HG02588 (cell line): ENCODE measurements around the gene SLC5A4.

ENCODE experiments used
- ATAC-seq: cut with Tn5 transposase; IDR thresholded peaks from one replicate; pipeline ENCODE4 v1.9.1; 2021; ENCODE audit warnings: mild to moderate bottlenecking, moderate library complexity; ENCODE audit not compliant: unreplicated experiment

The SLC5A4 gene

DNA sequence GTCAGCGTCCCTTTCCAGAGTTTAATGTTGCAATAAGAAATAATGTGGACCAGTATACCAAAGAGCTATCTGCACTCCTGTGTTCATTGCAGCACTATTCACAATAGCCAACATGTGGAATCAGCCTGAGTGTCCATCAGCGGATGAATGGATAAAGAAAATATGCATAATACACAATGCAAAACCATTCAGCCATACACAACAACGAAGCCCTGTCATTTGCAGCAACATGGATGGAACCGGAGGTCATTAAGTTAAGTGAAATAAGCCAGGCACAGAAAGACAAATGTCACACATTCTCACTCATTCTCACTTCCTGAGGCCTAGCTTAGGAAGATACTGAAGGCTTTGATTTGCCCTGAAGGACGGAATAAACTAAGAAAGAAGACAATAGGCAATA lies 22.1 kb downstream of the SLC5A4 start:
- no peak for ATAC-seq

DNA sequence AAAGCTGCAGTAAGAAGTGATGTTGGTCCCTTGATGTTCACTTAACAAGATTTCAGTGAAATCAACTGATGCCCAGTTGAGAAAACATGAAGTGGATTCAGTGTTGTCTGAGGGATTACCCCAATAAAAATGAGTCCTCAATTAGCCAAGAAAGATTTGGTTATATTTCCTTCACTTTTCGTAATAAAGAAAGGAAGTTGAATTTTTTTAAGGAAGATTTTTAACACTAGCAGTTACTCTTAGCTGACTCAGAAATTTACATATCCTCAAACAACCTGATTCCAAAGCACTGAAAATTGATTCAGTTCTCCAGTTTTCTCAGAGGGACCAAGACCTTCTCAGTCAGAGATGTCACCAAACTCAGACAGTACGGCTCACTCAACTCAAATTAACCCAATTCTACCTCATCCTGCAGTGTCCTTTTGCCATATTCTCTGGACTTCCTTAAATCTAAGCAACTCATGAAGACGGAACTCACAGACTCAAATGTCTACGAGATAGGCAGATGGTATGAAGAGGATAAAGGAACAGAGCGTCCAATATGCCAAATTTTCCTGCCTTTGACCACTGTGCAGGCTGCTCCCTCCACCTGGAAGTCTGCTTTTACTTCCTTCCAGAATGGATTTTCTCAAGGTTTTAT lies 22.8 kb downstream of the SLC5A4 start:
- no peak for ATAC-seq

DNA sequence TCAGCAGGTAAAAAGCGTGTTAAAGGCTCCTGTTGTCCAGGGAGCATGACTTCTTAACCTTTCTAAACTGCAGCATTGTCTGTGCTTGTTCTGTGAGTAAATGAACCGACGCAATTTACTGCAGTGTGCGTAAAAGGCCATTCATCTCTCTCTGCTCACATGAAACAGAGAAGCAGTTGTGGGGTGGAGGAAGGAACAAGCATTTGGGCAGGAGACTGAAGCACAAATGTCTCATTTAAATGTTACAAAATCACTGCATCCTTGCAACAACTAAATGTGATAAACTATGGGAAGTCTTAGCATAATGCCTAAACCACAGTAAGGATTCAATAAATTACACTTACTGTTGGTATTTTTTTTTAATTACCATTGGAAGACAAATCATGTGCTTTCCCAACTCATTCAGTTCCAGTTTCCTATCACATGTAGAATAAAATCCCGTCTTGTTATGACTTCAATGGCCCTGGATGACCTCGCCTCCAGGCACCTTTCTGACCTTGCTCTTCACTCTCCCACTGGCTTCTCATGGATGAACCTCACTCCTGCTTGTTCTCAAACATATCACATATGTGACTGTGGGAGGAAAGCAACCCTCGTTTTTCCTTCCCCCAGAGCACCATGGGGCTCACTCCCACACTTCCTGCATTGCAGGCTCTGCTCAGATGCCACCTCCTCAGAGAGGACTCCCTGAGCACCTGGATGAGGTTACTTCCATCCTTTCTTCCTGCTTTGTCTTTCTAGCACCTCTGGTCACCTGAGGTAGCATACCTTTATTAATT lies 28.6 kb downstream of the SLC5A4 start:
- no peak for ATAC-seq

DNA sequence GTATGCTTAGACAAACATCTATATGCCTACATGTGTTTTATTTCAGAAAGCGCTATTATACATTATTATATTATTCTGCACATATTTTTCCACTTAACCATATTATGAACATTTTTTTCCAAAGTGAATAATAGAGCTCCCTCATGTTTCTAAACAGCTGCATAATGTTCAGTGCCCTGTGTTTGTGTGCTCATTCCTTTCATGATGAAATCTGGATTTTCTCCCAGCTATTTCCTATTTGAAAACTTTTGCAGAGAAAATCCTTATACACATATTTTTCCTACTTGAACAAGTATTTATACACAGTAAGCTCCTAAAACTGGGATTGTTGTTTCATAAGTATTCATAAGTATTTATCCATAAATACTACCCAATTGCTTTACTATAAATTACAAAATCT lies 32.2 kb downstream of the SLC5A4 start:
- ATAC-seq, result no peak

DNA sequence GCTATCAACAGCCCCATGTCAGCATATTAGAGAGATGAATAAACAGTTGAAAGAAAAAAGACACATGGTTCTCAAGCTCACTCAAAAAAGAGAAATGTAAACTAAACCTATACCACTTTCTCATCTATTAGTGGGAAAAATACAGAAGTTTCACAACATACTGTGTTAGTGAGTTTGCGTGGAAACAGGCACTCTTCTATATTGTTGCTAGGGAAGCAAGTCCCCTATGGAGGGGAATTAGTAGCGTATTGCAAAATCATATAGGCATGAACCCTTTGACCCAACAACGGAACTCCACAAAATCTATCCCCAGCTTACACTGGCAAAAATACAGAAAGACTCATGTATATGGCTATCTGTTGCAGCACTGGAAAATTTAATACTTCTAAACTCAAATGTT lies 36.1 kb downstream of the SLC5A4 start:
- no peak for ATAC-seq

DNA sequence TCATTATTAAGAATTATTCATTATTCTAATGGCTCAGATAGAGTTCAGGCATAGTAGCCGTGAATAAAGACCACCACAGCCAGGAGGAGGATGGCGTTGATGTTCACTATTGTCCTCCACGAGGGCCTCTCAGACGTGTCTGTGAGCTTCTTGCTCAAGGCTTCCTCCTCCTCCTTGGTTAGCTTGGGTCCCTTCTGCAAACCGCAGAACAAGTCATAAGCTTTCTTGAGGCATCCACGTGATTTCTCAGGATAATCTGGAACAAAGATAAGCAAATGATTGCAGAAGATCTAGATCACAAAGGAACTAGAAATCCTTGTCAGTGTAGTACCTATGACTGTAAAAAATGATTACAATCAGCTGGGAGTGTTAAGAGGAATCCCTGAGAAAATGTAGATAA lies 36.7 kb downstream of the SLC5A4 start:
- no peak for ATAC-seq

DNA sequence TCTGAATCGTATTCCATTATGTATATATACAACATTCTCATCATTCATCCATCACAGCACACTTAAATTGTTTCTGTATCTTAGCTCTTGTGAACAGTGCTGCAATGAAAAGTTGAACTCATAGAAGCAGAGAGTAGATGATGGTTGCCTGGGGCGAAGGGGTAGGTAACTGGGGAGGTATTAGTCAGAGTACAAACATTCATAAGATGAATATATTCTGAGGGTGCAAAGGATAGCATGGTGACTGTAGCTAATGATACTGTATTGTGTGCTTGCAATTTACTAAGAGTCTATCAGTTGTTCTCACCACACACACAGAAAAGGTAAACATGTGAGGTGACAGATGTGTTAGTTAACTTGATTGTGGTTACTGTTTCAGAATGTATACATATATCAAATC lies 37.7 kb downstream of the SLC5A4 start:
- ATAC-seq, result no peak

DNA sequence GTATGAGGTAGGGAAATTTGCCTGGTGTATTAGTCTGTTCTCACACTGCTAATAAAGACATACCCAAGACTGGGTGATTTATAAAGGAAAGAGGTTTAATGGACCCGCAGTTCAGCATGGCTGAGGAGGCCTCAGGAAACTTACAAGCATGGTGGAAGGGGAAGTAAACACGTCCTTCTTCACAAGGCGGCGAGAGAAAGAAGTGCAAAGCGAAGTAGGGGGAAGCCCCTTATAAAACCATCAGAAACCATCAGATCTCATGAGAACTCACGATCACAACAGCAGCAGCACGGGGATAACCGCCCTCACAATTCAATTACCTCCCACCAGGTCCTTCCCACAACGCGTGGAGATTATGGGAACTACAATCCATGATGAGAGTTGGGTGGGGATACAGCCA lies 38.2 kb downstream of the SLC5A4 start:
- ATAC-seq, result no peak

DNA sequence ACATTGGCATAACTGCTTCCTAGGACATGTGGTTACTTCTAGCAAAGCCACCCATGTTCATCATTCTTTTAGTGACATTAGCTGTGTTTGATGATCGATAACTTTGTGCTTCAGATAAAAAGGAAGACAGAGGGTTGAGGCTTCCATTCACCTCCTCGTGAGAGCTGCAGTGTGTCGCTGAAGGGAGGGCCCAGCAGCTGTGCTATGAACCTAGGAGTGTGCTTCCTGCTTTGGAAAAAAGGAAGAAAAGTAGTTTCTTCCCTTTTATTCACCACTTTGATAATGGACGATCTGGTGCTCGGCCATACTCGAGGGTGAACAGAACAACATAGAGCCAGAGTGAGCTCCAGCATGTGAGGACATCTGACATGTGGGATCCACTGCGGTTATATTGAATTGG lies 44.1 kb downstream of the SLC5A4 start:
- no peak for ATAC-seq

DNA sequence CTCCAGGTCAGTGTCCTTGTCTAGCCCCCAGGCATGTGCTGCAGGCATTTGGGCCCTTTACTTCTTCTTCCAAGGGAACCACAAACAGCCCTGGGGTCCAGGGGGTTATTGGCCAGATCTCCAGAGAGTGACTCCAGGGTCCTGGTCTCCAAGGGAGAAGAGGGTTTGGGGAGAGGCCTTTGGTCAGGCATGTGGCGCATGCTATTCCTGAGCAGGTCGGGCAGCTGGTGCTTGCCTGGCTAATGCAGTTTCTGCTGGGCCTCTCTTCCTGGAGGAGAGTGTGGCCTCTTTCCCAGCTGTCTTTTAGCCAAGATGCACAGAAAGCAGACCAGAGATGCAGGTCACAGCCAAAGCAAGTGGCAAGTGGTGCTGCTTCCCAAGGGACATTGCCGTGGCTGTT lies 46.5 kb downstream of the SLC5A4 start:
- no peak for ATAC-seq

DNA sequence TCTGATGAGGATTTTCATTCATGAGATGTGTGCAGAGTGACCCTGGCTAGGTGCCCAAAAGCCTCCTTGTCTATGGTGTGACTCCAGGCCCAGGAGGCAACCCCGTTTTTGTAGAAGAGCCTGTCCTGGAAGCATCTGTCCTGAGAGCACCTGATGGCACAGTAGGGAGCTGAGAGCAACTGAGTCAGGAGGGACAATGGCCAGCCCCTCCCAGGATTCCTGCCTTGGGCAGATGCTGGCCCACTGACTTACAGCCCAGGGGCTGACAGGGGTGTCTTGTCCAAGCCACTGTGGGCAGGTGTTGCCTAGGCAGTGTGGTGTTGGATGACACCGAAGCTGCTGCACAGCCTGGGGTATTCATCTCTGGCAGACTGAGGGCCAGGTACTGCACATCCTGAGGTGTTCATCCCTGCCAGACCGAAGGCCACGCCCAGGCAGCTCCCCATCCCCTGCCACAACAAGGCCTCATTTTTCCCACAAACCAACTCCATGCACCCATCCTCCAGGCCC lies 47.1 kb downstream of the SLC5A4 start:
- no peak for ATAC-seq

DNA sequence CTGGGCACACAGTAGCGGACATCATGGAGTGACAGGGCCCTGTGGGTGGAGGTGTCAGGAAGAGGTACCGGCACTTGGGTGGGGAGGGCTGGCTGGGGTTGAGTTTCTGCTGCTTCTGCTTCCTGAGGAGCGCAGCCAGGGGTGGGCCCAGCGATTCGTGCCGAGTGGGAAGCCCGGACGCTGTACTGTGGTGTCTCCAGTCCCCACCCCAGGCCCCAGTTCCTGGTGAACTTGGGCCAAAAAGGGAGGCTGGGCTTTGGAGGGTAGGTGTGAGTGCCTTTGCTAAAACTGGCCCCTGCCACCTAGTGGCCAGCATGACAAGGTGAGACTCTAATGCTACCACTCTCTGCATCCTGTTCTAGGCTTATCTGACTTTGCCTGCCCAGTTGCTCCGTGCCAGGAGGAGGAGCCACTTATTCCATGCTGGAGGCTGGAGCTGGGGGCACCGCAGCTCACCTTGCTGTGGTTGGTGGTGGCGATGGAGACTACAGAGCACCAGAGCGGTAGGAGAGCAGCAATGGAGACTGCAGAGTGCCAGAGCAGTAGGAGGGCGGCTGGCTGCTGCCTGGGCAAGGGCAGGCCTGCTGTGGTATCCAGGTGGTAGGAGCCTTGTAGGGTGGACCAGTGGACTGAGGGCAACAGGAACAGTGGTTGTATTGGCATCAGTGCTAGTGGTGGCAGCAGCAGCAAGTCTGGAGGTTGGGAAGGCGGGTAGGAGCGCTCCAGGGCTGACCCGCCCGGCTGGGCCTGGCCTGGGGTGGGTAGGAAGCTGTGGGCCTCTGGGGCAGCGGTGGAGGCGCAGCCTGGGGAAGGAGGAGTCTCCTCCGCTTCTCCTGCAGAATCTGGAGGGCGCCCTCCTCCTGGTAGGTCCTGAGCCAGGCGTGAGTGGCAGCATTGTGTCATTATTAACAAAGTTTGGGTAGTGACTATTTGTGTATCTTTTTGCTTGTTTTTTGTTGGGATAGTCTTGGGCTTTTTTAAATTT lies 48.1 kb downstream of the SLC5A4 start:
- ATAC-seq, result no peak

DNA sequence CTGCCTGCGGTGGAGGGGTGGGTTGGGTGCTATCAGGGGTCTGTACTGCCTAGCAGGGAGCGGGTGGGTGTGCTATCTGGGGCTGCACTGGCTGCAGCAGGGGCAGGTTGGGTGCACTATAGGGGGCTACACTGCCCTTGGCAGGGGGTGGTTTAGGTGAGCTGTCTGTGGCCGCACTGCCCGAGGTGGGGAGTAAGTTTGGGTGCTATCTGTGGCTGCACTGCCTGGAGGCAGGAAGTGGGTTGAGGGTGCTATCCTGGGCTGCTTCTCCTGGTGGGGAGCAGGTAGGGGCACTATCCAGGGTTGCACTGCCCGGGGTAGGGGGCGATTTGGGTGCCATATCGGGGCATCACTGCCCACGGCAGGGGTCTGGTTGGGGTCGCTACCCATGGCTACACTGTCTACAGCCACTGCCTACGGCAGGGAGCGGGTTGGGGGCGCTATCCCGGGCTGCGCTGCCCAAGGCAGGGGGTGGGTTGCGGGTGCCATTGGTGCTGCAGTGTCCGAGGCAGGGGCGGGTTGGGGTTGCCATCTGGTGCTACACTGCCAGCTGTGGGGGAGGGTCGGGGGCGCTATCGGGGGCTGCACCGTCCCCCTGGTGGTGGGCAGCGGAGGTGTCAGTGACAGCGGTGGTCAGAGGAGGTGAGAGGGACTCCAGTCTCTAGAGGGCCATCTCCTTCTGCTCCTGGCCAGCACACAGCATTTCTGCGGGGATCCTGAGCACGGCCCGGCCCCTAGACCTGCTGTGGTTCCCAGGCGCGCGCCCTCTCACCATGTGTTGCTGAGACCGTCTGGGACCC lies 49.0 kb downstream of the SLC5A4 start:
- no peak for ATAC-seq

DNA sequence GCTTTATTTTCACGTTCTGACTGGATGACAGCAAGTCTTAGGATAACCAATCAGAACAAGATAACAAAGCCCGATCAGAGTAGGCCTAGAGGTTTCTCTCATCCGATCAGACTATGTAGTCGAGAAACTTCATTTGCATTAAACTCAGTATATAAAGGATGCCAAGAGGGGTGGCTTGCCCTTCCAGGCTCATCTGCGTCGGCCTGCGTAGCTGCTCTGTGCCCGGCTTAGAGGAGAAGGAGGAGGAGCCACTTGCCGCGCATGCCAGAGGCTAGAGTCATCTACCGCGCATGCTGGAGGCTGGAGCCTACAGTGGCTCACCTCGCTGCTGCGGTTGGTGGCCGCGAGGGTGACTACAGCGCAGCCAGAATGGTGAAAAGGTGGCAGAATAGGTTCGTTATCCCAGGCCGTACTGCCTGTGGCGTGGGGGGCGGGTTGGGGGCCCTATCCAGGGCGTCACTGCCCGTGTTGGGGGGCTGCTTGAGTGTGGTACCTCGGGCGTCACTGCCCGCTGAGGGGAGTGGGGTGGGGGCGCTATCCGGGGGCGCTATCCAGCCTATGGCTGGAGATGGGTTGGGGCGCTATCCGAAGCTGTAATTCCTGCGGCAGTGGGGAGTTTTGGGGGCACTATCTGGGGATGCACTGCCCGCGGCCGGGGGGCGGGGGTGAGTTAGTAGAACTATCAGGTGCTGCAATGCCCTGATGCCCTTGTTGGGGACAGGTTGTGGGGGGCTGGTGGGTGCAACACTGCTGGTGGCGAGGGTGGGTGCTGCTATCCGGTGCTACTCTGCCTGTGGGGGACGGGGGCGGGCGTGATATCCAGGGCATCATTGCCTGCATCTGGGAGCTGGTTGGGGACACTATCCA lies 50.1 kb downstream of the SLC5A4 start, which contains the start of gene RFPL2:
TSS of gene RFPL2 (minus strand) at position 218 of the 867 bp plus-strand sequence. CDS start 2,622 bp downstream, outside the sequence.
- no peak for ATAC-seq

DNA sequence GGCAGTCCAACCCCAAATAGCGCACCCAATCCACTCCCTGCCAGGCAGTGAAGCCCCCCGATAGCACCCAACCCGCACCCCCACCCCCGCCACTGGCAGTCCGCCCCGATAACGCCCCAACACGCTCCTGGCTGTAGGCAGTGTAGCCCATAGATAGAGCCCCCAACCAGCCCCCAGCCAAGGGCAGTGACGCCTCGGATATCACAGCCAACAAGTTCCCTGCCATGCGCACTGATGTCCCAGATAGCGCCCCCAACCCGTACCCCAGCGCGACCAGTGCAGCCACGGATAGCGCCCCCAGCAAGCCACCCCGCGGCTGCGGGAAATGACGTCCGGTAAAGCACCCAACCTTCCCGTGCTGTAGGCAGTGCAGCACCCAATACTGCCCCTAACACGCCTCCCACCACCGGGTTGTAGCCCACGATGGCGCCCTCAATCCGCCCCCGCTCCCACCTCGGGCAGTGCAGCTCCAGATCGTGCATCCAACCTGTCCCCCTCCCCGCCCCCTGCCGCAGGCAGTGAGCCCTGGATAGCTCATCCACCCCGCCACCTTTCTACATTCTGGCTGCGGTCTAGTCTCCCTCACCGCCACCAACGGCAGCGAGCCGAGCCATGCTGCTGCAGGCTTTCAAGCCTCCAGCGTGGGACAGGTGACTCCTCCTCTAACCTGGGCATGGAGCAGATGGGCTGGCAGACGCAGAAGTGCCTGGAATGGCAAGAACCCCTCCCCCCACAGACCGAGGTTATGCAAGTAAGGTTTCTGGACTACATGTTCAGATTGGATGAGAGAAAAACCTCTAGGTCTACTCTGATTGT lies 50.9 kb downstream of the SLC5A4 start:
- ATAC-seq, result no peak

DNA sequence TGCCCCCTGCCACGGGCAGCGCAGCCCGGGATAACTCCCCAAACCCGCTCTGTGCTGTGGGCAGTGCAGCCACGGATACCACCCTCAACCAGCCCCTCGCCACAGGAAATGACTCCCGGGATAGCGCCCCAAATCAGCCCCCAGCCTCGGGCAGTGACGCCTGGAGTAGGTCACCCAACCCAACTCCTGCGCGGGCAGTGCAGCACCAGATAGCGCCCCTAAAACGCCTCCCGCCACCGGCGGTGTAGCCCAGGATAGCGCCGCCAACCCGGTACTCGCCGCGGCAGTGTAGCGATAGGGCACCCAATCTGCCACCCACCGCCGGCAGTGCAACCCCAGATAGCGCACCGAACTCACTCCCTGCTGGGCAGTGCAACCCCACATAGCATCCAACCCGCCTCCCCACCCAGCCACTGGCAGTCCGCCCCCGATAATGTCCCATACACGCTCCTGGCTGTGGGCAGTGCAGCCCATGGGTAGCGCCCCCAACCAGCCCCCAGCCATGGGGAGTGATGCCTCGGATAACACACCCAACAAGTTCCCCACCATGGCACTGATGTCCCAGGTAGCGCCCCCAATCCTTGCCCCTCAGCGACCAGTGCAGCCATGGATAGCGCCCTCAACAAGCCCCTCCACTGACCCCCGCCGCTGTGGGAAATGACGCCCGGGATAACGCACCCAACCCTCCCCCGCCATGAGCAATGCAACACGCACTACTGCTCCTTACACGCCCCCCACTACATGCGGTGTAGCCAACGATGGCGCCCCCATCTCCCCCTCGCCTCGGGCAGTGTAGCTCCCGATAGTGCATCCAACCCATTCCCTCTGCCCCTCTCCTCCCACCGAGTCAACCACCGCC lies 51.7 kb downstream of the SLC5A4 start:
- ATAC-seq, result no peak

DNA sequence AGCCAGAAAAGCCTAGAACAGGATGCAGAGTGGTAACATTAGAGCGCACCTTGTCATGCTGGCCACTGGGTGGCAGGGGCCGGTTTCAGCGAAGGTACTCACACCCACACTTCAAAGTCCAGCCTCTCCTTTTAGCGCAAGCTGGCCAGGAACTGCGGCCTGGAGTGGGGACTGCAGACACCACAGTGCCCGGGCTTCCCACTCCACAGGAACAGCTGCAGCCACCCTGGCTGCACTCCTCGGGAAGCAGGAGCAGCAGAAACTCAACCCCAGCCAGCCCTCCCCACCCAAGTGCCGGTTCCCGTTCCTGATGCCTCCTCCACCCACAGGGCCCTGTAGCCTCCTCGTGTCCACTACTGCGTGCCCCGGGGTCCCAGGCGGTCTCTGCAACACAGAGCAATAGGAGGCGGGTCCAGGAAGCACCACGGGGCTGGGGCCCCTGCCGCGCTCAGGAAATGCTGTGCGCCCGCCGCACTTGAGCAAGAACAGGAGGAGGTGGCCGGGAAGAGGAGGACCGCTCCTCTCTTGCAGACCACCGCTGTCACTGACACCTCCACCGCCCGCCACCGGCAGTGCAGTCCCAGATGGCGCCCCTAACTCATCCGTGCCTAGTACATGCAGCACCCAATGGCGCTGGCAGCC lies 52.5 kb downstream of the SLC5A4 start:
- no peak for ATAC-seq
